Hypothalamus (tissue), 51 donors: ENCODE results near the gene CREB3L1.

Source experiments
- DNase-seq, 51 donors: peaks; one replicate each; lab custom pipeline; 2025; lab: John Stamatoyannopoulos, UW

Gene CREB3L1

DNA sequence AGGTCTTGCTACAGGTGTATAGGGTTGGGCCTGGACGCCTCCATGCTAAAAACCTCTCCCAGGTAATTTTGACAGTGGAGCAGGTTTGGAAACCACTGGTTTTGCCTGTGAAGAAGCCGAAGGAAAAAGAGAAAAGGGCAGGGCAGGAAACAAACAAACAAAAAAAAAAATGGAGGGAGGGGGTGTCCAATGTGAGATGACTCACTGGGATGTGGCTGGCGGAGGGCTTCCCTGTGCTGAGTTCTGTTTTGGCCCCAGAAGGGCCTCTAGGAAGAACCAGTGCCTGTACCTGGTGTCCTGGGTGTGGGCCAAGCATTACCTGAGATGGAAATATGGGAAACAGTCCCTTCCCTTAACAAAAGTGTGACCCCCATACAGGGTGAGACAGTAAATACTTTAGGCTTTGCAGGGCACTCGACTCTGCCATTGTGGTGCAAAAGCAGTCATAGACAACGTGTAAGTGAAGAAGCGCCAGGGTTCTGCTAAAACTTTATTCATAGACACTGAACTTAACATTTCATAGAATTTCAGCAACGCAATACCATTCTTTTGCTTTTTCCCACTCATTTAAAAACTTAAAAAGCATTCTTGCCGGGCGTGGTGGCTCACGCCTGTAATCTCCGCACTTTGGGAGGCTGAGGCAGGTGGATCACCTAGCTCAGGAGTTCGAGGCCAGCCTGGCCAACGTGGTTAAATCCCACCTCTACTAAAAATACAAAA is 60.3 kb downstream of the CREB3L1 start:
- DNase-seq: no peak

DNA sequence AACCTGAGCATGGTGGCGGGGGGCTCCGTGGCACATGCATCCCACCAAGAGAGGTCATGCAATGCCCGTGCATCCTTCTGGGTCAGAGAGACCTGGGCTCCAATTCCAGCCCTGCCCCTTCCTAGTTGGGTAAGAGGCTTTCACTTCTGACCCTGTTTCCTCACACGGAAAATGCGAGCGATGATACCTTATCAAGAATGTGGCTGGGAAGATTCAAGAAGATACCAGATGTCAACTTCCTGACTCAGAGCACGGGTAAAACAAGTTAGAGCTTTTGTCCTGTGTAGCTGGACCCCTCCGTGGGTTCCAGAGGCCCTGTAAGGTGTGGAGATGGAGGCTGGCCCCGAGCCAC is 61.1 kb downstream of the CREB3L1 start:
- no peak for DNase-seq

DNA sequence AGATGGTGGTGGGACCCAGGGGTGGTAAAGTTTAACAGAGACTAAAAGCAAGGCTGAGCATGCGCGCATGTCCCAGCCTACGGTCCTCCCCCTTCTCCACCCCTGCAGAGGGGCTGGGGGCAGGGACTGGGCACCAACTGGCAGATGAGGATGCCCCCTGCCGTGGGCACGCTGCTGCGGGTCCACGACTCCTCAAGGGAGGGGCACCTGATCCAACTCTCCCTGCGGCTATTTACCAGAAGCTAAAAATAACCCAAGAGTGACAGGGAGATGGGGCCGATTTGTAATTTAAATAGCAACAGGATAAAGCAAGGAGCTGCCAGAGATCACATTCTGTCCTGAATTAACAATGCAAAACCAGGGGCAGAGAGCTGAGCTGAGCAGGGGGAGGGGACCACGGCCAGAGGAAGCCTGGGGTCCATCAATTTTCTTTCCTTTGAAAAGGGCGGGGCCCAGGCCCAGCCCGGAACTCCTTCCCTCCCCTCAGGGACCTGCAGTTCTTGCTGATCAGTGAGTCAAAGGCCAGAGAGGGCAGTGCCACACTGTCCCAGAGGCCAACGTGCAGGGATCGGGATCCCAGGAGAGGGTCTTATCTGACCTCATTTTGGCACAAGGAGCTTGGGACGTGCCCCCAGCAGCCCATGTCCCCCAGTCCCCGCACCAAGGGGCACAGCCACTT is 61.7 kb downstream of the CREB3L1 start:
- peak in 12 of 51 donors; percentile 15 to 63 (median 34) for DNase-seq

DNA sequence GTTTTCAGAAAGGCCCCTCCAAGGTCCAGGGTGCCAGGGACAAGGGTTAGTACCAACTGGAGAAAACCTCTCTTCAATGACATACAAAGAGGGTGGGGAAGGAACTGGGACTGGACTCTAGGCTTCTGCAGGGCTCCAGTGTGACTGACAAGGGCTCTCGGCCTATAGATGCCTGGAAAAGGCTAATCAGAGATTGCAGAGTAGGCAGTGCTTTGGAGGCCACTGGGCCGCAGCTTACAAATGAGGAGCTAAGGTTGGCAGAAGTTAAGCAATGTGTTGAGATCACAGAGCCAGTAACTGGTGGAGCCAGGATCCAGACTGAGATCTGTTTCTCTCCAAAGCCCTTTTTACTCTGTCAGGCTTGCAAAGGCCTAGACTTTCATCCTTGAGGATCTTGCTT is 62.4 kb downstream of the CREB3L1 start:
- no peak for DNase-seq

DNA sequence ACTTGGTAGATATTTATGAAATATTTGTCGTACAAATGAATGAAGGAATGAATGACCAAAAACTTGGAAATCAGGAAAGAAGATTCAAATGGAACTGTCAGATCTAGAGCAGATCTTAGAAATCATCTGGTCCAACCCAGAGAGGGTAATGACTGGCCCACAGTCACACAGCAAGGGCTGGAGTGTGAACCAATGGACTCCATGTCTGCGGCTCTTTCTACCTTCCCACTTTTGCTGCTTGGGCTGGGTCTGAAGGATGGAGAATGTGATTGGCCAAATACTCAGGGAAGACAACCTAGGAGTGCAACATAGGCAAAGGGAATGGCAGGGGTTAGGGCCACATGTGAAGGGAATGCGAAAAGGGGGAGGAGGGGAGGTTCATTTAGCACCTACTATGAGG is 64.0 kb downstream of the CREB3L1 start:
- DNase-seq: no peak

DNA sequence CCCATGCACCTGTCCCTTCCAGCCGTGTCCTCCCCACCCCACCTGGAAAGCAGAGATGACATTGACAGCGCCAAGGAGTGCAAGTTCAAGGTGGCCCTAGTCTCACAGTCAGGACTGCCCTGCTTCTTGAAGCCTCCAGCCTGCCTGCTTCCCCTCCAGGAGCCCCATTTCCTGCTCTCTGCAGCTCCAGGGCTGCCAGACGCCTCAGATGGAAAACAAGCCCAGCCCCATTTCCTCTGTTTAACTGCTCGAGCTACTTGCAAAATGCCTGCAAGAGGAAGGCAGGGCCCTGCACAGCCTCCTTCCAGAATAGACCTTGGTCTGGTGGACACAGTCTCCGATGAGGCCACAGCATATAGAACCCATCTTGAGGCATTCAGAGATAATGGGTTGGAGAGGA is 64.8 kb downstream of the CREB3L1 start:
- peak in 1 of 51 donors; percentile 22 for DNase-seq

DNA sequence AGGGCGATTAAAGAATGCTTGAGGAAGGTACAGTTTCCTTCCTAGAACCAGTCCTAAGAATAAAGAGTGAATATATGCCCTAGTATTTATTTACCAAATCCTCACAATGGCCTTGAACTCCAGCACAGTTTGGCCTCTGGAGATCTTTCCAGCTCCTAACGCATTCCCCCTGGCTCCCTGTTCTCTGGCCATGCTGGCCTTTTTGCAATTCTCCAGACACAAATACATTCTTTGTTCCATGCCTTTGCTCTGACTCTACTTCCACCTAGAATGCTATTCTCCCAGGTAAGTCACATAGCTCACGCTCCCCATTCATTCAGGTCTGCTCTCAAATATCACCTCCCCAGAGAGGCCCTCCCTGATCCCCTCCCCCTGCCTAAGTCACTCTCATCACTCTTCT is 66.1 kb downstream of the CREB3L1 start:
- DNase-seq: no peak

DNA sequence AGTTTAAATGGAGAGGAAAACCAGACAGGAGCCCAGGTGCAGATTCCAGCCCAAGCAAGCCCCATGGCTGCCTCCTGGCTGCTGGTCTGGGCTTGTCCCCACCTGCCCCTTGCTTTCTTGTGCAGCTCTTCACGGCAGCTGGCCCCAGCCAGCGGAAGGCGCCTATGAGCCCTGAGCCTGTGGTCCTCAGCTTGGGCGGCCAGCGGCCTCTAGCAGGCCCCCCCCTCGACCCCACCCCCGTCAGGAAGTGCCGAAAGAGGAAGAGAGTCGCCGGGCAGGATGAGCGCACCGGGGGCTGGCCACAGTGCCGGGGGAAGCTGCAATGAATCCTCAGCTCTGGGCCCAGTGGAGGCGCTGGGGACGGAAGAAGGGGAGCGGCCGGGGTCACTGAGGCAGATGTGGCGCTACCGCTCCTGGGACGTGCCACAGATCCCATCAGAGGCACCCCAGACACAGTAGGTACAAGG is 67.7 kb downstream of the CREB3L1 start:
- DNase-seq: peak in 8 of 51 donors; percentile 14 to 34 (median 21)

DNA sequence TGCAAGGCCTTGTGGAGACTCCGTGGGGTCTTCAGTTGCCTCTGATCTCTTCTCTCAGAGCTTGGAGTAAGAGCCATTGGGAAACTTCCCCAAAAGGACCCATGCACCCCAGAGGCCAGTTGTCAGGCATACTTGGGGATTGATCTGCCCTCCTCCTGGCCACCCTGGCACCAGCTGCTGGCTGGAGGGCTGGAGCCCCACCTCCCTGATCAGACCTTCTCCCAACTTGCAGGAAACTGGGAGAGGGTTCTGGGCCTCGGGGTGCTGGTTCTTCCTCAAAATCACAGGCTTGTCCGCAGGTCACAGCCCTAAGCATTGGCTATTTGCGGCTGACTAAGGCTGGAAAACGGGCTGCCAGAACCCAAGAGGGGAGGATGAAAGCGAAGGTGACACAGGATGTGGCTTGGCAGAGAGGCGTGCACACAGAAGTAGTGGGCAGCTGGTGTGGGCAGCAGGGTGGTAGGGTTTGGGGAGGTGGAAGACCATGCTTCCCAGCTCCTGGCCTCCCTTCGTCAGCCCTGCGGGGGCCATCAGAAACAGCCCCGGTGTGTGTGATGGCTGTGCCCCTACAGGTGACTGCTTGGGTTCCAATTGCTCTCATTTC is 68.5 kb downstream of the CREB3L1 start:
- no peak for DNase-seq

DNA sequence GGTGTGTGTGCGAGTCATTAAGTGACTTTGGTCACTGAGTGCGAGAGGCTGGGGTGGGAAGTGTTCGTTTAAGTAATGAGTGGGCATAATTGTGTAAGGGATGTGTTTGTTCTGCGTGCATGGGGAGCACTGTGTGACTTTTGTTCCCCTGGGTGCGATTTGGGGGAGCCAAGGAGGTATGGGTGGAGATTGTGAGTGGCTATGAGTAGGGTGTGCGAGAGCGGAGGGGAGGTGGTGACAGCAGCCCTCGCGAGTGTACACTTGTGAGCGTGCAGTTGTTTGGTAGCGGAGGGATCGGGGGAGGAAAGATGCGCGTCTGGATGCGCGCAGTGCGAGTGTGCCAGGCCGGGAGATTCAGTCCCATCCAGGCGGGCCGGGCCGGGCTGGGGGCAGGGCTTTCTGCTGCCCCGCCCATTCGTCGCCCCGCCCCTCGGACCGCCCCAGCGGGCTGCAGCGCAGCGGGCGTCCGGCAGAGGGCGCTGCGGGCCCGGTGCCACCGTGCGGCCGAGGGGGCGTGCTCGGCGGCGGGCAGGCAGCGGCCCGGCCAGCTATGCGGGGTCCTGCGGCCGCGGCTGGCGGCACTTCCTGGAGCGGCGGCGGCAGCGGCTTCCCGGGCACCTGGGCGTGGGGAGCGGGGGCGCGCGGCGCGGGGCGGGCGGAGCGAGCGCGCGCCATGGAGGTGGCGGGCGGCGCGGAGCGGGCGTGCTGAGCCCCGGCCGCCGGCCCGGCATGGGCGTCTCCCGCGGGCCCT is 69.6 kb downstream of the CREB3L1 start, which contains the start of gene DGKZ:
DGKZ (plus strand) TSS at position 578 of the 751 bp plus-strand sequence. CDS start 197 bp downstream, outside the sequence.
- peak in 49 of 51 donors; percentile 42 to 93 (median 78) for DNase-seq

DNA sequence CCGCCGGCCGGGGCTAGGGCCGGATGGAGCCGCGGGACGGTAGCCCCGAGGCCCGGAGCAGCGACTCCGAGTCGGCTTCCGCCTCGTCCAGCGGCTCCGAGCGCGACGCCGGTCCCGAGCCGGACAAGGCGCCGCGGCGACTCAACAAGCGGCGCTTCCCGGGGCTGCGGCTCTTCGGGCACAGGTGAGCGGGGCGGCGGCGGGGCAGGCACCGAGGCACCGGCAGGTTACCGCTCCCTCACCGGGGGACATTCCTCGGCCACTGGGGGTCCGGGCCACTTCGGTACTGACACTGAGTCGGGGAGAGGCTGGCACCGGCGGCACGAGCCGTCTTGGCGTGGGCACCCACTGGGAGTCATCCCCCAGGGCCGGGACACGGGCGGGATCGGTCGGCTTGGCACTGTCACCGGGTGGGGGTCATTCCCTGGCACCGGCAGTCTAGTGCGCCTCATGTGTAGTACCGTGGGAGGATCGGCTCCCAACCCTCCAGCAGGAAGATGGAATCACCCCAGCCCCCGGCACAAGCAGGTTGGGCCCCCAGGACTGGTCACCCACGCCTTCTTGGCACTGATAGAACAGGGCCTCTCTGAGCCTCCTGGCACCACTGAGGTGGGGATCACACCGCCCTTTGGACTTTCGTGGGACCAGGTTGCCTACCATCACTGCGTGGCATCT is 70.3 kb downstream of the CREB3L1 start:
- DNase-seq: peak in 5 of 51 donors; percentile 20 to 43 (median 27)

DNA sequence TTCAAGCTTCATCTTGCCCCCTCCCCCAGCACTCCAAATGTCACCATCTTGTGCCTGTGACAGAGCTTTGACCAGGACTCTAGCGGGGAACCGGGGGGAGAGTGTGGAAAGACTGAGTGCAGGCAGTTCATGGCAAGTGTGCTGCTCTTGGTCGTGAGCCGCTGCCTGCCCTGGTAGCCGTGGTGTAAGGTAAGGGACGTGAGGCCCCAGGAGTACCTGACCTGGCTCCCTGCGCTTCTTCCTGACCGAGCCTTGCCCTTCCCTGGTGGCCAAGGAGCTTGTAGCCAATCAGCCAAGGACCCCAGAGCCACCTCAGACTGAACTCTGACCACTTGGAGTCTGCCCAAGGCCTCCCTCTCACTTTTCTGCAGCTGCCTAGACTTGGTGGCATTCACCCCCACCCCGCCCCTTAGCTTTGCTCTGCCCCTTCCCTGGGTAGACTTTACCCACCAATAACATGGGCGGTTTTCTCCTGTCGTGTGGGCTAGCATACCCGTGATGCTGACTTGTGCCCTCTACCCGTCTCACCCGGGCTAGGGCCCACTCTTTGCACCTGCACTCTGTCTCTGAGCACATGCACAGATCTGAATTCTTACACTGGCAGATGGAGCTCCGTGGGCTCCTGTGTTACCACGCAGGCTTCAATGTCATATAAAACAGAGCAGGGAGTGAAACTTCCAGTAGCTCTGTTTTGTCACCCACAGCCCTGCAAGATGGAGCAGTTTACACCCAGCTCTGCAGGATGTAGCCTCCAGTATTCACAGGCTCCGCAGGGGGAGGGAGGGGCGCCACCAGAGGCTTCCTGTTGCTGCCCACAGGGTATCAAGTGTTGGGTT is 71.3 kb downstream of the CREB3L1 start:
- DNase-seq: no peak

DNA sequence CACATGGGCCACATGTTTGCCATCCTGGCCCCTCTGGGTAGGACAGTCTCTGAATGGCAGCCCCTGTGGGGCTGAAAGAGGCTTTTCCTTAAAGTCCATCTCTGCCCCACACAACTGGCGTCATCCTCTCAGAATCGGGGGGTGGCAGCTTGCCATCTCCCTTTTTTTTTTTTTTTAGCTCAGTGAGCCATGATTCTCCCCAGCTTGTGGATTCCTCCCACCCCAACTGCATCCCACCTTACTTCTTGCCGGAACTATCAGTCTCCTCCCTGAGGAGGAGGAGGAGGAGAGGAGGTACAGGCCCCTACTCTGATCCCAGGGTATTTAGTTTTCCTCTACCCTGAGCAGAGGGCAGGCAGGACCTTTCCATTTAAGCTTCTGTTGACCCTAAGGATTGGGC is 73.2 kb downstream of the CREB3L1 start:
- no peak for DNase-seq

DNA sequence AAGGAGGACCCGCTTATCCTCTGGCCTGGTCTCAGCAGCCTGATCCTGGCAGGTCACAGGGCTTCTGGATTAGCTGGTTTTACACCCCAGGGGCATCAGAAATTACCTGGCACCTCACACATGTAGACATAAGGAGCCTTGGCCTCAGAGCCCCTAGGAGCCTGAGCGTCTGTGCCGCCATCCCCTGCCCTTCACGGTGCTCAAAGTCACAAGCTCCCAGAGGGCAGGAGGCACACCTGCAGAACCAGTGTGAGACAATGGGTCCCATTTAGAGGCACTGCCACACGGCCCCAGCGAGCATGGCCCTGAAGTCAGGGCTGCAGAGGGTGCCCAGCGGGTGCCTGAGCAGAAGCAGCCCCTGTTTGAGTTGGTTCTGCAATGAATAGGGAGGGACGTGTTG is 73.7 kb downstream of the CREB3L1 start:
- no peak for DNase-seq

DNA sequence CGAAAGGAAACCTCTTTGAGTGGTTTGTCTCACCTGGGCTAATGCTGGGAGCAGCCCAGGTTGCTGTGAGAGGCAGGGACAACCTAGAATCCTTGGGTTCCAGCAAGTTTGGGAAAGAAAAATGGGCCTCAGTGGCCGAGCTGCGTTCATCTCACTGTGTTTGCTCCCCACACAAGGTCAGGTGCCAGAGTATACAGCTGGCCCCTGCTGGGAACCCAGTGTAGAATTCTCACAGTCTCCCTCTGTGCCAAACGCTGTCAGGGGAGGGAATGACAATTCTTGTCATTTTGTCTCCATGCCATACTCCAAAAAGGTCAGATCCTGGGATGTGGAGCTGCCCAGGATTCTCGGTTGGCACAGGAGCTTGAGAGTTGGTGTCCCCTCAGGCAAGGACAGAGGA is 74.1 kb downstream of the CREB3L1 start:
- no peak for DNase-seq

DNA sequence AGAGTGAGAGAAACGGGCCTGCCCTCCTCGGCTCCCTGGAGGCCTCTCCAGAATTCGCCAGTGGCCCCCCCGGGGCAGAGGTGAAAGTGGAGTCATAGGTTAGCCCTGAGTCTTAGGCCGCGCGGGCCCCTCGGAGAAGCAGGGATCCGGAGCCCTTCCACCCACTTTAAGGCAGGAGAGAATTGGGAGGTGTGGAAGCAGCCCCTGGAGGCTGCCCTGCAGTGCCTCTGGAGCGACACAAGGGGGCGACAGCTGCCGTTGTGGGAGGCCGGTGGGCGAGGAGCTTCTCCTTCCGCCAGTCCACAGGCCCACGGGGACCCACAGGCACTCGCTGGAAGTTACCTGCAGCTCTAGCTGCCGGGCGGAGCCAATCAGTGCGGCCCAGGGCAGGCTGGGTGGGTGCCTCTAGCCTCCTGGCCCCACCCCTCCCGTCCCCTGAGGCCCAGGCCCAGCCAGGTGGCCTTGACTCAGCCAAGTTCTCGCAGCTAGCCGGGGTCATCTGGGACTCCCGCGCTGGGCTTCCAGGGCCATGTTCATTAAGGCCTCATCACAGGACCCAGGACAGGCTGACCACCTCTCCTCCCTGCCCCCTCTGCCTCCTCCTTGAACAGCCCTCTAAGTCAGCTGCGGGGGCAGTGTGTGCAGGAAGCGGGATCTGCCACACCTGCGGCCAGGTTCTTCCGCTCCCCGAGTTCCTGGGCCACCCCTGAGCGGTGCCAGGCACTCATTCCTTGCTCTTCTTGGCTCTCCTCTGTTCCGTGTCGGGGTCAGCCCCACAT is 74.8 kb downstream of the CREB3L1 start:
- peak in 19 of 51 donors; percentile 13 to 68 (median 29) for DNase-seq

DNA sequence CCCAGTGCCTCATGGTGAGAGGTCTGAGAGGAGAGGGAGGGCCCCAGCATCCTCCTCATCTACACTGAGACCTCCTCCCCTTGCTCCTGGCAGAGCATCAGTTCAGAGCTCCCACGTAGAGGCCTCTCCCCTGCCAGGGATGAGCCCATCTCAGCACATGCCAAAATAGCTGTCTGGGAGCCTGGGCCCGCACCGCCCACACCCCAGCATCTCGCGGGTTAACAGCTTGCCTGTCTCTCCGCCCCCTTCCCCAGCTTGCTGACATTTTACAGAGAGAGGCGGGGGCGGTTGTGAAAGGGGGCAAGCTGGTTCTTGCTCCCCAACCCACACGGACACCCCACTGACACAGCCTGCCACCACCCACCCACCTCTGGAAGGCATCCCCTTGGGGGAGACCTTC is 76.2 kb downstream of the CREB3L1 start:
- DNase-seq: peak in 1 of 51 donors; percentile 71

DNA sequence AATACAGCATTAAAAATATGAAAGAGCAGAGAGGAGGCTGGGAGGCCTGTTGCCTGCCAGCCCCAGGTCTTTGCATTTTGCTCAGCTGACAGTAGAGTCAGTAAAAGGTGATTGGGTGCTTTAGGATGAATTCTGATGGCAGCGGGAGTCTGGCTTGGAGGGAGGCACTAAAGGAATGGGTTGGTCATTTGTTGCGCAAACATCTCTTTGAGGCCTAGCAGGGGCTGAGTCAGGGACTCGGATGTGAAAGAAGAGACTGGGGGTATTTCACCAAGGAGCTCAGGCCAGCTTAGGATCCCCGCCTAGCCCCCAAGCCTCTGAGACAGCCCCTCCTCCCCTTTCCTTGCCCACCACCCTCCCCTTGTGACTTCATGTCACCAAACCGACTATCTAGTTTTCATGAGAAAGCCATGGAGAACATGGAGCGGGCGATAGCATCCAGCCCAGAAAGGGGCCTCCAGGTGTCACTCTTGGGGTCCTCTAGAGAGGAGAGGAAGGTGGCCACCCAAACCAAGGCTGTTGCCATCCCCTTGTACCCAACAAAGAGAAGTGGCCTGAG is 79.5 kb downstream of the CREB3L1 start:
- DNase-seq: no peak
